Measurements from ENCODE around the gene CCDC59.

The CCDC59 gene

DNA sequence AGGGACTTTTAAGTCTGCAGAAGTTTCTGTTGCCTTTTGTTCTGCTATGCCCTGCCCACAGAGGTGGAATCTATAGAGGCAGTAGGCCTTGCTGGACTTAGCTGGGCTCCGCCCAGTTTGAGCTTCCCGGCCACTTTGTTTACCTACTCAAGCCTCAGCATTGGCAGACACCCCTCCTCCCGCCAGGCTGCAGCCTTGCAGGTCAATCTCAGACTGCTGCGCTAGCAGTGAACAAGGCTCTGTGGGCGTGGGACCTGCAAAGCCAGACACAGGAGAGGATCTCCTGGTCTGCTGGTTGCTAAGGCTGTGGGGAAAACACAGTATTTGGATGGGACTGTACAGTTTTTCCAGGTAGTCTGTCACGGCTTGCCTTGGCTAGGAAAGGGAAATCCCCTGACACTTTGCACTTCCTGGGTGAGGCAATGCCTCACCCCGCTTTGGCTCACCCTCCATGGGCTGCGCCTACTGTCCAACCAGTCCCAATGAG lies 43.7 kb downstream of the CCDC59 start:
- no peak for DNase-seq (ENCODE audit: low spot score)

Data from CD4-positive, alpha-beta T cell treated with Interleukin-2 at 100 ng/mL for 4 hours (primary cell).